ENCODE data around the gene ACAP2.
"Not testable (repeated sequence)": the region's sequence is repeated elsewhere in the genome, so short reads cannot be mapped to it uniquely, and the experiment has no call there.

The ACAP2 gene

GRCh38 chr3:195445885-195446284, 3.1 kb upstream of the ACAP2 start:
- no peak for DNase-seq (ENCODE audit: low read depth in 2 of 2, low spot score in 1 of 2)

- no peak for DNase-seq (ENCODE audit: low read depth in 2 of 2, low spot score in 1 of 2)
Measured at GRCh38 chr3:195443391-195443989, 670 bp upstream of the ACAP2 start.

- peak; percentile 14 to 24 for DNase-seq (ENCODE audit: low read depth in 2 of 2, low spot score in 1 of 2)
Measured at GRCh38 chr3:195441992-195442572, 738 bp downstream of the ACAP2 start.

- no peak for DNase-seq (ENCODE audit: low read depth in 2 of 2, low spot score in 1 of 2)
Measured at GRCh38 chr3:195441476-195441991, 1.3 kb downstream of the ACAP2 start.

GRCh38 chr3:195441051-195441450, 1.8 kb downstream of the ACAP2 start:
- DNase-seq (ENCODE audit: low read depth in 2 of 2, low spot score in 1 of 2) = no peak

GRCh38 chr3:195440379-195440778, 2.4 kb downstream of the ACAP2 start:
- no peak for DNase-seq (ENCODE audit: low read depth in 2 of 2, low spot score in 1 of 2)

GRCh38 chr3:195438371-195438770, 4.4 kb downstream of the ACAP2 start:
- DNase-seq (ENCODE audit: low read depth in 2 of 2, low spot score in 1 of 2) = no peak

DNA sequence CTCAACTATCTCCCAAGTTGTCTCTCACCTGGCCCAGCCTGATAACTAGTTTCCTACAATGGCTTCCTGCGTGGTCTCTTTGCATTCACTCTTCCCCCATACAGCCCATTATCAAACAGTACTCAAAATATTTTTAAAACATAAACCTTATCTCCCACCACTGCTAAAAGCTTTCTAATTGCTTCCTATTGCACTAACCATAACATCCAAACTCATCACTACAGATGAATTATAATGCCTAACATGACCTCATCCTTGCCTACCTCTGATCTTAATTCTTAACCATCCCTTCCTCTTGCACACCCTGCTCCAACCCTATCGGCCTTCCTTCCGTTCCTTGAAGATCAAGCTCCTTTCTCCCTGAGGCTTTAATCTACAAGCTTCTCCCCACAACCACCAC, 17.0 kb downstream of the ACAP2 start:
- no peak for DNase-seq (ENCODE audit: low read depth in 2 of 2, low spot score in 1 of 2)

DNA sequence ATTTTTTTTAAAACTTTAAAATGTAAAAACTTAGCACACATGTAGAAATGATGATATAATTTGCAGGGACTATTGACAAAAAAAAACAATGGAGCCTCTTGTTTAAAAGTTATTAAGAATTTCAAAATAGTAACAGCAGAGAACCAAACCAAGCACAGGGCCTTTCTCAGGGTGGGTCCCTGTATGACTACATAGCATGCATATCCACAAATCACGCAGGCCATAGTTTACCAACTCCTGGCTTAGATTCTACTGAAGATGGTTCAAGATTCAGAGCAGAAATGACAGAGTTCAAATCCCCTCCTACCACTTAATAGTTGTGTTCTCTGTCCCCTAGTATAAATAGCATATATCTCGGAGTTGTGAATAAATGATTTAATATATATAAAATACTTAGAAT, 19.0 kb downstream of the ACAP2 start:
- no peak for DNase-seq (ENCODE audit: low read depth in 2 of 2, low spot score in 1 of 2)

DNA sequence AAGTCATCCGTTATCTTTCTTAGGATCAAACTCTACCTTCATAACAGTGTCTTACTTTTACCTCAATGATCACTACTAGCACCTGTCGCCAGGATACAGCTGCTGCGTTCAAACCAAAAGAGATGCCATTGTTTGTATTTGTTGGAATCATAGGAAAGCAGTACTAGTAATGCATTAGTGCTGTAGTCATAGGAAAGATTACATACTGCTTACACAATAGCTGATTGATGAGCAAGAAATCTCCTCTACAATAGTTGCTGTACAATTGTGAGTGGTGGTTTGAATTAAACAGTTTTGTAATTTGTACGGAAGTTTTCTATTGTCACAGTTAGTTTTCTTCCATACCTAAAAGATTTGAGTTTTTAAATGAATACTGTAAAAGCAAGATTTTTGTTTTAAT, 21.4 kb downstream of the ACAP2 start:
- DNase-seq (ENCODE audit: low read depth in 2 of 2, low spot score in 1 of 2) = no peak

DNA sequence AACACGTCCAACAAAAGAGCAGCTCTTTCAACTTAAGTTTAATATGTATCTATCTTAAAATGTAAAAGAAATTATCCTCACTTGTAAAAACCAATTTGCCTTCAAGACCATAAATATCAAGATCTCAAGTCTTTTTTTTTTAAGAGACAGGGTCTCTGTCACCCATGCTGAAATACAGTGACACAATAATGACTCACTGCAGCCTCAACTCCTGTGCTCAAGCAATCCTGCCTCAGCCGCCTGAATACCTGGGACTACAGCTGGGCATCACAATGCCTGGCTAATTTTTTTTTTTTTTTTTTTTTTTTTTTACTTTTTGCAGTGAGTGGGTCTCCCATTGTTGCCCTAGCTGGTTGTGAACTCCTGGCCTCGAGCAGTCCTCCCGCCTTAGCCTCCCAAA, 26.0 kb downstream of the ACAP2 start:
- DNase-seq (ENCODE audit: low read depth in 2 of 2, low spot score in 1 of 2) = no peak

DNA sequence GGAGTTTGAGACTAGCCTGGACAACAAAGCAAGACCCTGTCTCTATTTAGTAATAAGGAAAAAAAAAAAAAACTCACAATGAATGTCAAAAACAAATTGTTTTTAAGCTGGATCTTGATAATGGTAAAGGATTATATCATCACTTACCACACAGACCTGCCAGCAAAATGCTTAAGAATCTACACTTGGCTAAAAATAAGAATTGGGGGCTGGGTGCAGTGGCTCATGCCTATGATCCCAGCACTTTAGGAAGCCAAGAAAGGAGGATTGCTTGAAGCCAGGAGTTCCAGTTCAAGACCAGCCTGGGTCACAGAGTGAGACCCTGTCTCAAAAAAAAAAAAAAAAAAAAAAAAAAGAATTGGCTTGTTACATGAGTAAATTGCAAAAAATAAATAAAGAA, 31.0 kb downstream of the ACAP2 start:
- no peak for DNase-seq (ENCODE audit: low read depth in 2 of 2, low spot score in 1 of 2)

GRCh38 chr3:195410546-195410945, 32.3 kb downstream of the ACAP2 start:
- no peak for DNase-seq (ENCODE audit: low read depth in 2 of 2, low spot score in 1 of 2)

DNA sequence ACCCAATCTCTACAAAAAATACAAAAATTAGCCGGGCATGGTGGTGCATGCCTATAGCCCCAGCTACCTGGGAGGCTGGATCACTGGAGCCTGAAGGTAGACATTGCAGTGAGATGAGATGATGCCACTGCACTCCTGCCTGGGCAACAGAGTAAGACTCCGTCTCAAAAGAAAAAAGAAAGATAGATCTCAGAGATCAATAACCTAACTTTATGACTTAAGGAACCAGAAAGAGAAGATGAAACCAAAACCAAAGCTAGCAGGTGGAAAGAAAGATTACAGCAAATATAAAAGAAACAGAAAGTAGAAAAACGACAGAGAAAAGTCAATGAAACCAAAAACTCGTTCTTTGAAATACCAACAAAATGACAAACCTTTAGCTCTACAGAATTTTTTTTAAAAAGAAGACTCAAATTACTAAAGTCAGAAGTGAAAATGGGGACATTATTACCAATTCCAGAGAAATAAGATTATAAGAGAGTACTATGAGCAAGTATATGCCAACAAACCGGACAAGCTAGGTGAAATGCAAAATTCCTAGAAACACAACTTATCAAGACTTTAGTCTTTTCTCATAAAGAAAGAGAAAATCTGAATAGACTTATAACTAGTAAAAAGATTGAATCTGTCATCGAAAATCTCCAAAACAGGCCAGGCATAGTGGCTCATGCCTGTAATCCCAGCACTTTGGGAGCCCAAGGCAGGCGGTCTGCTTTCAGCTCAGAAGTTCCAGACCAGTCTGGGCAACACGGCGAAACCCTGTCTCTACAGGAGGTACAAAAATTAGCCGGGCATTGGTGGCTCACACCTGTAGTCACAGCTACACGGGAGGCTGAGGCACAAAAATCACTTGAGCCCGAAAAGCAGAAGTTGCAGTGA, 35.0 kb downstream of the ACAP2 start:
- no peak for DNase-seq (ENCODE audit: low read depth in 2 of 2, low spot score in 1 of 2)

- DNase-seq (ENCODE audit: low read depth in 2 of 2, low spot score in 1 of 2) = no peak
Measured at GRCh38 chr3:195405651-195406050, 37.2 kb downstream of the ACAP2 start.

DNA sequence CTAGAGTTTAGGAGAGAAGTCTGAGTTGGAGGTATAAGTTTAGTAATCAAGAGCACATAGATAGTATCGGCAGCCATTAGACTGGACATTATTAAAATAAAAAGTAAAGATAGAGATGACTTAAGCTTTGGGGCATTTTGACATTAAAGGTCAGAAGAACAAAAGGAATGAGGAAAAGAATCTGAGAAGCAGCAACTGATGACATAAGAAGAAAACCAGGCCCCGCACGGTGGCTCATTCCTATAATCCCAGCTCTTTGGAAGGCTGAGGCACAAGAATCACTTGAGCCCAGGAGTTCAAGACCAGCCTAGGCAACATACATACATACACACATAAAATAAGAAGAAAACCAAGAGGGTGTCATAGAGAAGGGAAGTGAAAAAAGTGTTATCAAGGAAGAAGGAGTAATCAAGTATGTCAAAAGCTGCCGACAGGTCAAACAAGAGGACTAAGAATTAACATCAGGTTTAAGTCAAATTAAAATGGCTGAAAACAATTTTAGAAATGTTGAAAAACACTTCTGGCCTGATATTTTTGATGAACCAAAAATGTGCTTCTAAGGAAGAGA, 38.9 kb downstream of the ACAP2 start:
- DNase-seq (ENCODE audit: low read depth in 2 of 2, low spot score in 1 of 2) = no peak

- DNase-seq (ENCODE audit: low read depth in 2 of 2, low spot score in 1 of 2) = no peak
Measured at GRCh38 chr3:195403244-195403643, 39.6 kb downstream of the ACAP2 start.

GRCh38 chr3:195401943-195402342, 40.9 kb downstream of the ACAP2 start:
- no peak for DNase-seq (ENCODE audit: low read depth in 2 of 2, low spot score in 1 of 2)

GRCh38 chr3:195398460-195398859, 44.4 kb downstream of the ACAP2 start:
- not testable (repeated sequence) for DNase-seq (ENCODE audit: low read depth in 2 of 2, low spot score in 1 of 2)

DNA sequence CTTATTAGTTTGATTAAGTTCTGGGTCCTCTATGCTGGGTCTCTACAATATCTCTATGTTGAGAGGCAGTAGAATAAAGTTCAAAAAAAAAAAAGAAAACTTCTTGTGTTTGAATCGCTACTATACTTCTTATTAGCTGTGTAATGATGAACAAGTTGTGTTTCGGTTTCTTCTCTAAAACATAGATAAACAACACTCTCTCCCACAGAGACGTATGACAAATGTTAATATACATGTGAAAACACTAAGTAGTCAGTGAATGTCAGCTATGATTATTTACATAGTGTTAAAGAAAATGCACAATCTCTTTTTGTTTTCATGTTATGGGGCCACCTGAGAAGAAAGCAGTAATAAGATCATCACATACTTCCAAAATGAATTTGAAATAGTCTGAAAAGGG, 45.3 kb downstream of the ACAP2 start:
- no peak for DNase-seq (ENCODE audit: low read depth in 2 of 2, low spot score in 1 of 2)

DNA sequence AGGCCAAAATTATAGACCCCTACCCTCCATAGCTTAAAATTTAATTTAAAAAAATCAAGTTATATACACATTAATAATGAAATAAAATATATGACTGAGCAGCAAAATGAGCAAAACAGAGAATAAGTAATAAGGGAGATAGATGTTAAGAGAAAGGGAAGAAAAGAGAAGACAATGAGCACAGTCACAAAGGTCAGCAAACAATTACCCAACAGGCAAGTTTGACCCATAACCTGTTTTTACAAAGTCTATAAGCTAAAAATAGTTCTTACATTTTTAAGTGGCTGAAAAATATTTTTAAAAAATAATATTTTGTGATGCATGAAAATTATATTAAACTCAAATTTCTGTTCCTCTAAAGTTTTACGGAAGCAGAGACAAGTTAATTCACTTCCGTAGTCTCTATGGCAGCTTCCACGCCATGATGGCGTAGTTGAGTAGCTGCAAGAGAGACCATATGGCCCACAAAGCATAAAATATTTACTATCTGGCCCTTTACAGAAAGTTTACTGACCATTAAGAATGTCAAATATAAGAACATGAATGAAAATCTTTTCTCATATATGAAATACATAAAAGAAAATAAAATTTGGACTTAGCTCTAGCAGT, 47.5 kb downstream of the ACAP2 start:
- DNase-seq (ENCODE audit: low read depth in 2 of 2, low spot score in 1 of 2) = no peak
